CD4-positive, alpha-beta T cell treated with Interleukin-17A for 4 hours (primary cell): ENCODE results near the gene ASCL3.
"Not testable (repeated sequence)": the region's sequence is repeated elsewhere in the genome, so short reads cannot be mapped to it uniquely, and the experiment has no call there.

ENCODE experiments used
- DNase-seq: peaks from one replicate; pipeline ENCODE4 v3.0.0-alpha.2; 2020; ENCODE audit warnings: mixed read lengths

The ASCL3 gene

DNA sequence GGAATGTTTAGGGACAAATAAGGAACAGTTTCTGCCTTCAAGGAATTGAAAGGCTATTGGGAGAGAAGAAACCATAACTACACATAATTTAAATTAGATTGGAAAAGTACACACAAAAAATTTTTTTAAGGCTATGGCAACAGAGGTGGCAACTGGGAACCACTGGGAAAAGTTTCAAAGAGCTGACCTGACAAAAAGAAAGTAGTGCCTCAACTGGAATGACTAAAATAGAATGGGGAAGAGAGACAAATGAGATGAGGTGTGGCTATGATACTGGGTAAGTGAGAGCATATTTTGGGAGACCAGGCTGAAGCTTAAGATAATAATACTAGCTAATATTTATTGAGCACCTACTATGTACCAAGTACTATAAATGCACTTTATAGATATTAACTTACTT, 34.7 kb downstream of the ASCL3 start:
- DNase-seq, result no peak

DNA sequence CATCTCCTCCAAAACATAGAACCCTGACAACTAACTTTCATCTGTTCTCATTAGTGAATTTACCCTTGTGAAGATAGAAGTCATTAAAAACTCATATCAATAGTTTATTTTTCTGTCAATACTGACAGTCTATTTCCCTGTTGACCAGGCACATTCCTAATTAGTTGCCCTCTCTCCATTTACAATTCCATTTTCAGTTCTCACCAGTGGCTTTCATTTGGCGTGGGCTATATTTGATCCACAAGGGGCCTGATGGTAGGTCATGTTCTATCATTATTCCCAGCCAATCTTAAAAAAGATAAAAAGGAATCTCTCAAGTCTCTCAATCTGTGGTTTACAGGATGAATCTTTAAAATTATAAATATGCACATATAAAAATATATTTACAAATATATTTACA, 35.7 kb downstream of the ASCL3 start:
- DNase-seq, result no peak

DNA sequence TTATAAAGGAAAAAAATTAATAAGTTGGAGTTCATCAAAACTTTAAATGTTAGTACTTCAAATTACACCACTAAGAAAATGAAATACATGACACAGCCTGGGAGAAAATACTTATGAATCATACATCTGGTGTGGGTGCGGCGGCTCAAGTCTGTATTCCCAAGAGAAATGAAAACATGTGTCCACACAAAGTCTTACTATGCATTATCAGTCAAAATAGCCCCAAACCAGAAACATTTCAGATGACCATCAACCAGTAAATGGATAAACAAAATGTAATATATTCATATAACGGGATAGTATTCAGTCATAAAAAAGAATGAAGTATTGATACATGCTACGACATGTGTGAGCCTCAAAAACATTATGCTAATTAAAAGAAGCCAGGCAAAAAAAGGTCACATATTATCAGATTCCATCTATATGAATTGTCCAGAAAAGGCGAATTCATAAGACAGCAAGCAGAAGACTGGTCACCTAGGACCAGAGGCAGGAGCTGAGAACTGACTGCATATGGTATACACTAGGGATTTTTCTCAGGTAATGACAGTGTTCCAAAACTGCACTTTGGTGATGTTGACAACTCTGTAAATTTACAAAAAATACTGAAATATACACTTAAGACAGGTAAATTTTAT, 37.2 kb downstream of the ASCL3 start:
- no peak for DNase-seq

DNA sequence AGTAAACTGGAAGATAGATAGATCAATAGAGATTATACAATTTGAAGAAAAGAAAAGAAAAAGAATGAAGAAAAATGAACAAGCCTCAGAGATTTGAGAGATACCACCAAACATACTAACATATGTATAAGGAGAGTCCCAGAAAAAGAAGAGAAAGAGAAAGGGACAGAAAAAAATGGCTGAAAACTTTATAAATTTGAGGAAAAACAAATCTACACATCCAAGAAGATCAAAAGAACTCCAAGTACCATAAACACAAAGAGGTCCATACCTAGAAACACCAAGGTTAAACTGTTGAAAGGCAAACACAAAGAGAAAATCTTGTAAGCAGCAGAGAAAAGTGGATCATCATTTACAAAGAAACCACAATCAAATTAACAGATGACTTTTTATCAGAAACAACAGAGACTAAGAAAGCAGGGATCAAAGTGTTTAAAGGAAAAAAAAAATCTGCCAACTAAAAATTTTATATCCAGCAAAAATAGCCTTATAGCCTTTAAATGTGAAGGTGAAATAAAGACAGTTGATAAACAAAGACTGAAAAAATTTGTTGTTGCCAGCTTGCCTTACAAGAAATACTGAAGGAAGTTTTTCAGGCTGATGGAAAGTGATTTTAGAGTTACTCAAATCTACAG, 43.6 kb downstream of the ASCL3 start:
- DNase-seq, result no peak

DNA sequence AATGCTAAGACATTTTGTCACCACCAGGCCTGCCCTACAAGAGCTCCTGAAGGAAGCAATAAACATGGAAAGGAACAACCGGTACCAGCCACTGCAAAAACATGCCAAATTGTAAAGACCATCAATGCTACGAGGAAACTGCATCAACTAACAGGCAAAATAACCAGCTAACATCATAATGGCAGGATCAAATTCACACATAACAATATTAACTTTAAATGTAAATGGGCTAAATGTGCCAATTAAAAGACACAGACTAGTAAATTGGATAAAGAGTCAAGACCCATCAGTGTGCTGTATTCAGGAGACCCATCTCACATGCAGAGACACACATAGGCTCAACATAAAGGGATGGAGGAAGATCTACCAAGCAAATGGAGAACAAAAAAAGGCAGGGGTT, 51.6 kb downstream of the ASCL3 start:
- not testable (repeated sequence) for DNase-seq
